Activated T-helper 9 cell treated with anti-CD3 and anti-CD28 coated beads, Interleukin-2, amount 50 U/mL, for 16 hours (primary cell): ENCODE measurements around the gene ESRRG.

ENCODE experiments used
- DNase-seq: peaks from one replicate; pipeline ENCODE4 v3.0.0-alpha.2; 2020; ENCODE audit warnings: low read depth

ESRRG gene

DNA sequence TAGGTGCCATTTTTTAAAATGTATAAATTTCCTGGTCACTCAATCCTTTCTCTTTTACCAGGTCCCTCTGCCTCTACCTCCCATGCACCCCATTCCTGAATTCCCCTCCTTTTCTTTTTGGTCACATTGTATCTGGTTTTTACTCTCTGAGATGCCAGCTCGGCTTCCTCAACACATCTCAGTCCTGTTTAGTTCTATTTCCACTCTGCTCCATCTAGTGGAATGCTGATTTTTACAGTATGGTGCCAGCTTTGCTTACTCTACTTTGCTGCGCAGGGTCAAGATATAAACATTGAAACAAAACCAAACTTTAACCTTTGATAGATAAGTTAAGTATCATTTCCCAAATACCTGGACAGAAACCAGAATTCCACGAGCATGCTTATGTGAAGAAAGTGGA is 96.0 kb downstream of the ESRRG start:
- DNase-seq: no peak

DNA sequence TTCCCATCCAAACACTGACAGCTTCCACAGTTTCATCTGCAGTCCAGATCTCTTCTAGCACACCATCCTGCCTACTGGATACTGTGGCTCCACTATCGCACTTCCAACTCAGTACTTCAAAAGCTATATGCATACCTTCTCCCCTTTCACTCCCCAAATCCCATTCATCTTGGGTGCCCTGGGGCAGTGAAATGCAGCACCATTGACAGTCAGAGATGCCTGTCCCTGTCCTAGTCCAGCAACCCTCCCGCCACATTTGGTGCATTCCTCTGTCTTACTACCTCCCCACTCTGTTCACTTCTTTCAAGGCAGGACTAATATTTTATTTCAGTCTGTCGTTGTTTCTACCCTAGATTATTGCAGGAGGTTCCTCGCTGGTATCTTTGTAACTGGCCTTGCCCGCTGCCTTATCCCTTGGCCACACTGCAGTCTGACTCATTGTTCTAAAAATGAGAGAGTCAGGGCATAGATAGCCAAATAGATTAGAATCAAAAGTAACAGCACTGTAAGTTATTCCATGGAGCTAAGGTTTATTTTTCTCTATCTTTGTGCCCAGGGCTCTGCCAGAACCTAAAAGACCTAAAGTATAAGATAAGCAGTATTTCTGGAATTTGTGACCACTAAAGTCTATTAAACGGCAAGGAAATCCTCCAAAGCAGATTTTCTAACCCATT is 96.7 kb downstream of the ESRRG start:
- no peak for DNase-seq

DNA sequence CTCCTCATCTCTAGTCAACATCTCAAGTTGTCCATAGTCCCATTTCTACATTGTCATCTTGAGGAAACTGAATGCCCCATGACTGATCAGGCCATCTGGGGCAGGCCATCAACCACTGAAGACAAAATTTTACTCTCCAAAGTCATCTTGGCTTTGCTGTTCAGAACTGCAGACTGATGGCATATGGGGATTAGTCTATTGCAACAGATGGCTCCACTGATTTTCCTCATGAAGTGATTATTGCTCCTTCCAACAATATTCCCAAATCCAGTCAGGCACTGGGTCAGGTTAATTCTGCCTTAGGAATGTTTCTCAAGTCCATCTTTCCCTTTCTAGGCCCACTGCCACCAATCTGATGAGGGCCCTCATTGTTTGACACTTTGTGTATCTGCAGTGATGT is 101.7 kb downstream of the ESRRG start:
- no peak for DNase-seq

DNA sequence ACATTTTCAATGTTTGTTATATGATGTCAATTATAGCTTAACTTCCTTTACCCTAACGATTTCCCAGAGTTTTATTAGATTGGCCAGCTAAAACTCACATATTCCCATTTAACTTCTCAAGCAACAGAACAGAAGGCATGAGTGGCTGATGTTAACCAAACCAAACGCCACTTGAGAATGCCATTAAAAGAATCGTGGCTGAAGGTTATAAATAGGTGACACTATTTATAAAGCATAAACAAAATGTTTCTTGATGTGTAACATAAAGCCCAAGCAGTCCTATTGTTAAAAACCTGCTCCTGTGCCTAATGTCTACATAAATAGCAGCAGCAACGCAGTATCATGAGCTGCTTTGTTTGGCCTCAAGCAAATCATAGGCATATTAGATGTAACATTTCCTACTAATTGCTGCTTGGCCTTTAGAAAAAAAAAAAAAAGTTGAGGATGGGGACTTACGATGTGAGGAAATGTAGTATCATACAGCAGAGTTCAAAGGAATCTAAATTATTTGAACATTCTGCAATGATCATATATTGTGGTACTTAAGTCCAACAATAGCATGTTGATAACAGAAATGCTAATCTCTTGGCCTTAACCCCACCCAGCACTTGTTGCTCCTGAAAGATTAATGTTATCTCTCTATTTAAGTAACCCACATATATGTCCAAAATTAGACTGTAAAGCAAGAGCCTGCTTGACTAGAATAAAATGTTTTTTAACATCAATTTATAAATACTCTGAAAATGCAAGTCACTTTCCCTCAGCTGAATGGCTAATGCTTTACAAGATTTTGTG is 106.0 kb downstream of the ESRRG start:
- no peak for DNase-seq

DNA sequence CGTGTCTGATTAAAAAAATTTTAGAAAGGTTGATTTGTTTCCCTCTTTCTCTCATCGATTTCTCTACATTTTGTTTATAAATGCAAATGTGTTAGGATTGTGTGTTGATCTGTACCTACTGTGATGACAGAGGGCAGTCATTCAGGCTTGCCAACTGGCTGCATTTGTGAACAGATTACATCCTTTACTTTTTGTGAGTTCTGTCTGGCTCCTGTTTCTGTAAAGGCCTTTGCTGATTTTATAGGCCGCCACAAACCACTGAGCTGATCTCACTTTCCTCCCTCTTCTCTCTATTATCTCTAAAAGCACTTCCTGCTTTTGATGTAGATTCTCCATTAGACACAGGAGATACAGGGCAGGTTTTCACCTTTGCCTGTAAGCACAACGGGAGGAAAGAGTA is 106.8 kb downstream of the ESRRG start:
- no peak for DNase-seq

DNA sequence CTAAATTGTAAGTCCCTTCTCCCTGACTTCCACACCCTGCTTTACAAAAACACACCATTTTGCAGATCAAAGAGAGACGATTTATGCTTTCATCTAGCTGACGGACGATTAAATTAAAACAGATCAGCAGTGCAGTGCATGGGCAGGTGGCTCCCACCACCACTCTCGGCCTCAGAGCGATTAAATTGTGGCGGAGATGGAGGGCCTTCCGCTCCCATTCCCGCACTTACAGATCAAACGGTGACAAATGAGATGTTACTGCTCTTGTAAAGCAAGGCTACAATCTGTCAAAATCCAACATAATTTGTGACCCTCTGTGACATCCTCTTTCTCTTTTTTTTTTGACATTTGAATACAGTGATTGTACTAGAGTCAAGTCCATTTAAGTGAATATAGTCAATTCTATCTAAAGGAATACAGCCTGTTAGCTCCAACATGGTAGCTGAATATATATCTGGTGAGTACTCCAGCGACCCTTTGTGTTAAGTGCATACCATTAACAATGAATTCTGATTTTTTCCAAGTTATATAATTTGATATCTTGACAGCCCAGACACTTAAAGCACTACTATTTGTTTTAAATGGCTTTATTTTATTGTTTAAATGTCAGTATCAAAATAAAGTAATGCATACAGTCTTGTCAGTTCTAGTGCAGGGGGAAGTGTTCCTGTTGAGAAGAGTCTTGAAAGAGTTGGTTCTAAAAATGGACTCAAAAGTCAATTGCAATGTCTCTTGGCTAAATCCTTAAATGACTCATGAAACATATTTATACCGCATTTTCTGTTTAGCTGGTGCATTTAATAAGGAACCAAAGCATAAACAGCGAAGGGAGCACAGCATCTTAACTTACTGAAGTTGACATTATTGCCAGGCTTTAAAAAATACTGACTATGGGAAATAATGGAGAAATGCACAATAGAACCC is 109.0 kb downstream of the ESRRG start:
- DNase-seq: no peak

DNA sequence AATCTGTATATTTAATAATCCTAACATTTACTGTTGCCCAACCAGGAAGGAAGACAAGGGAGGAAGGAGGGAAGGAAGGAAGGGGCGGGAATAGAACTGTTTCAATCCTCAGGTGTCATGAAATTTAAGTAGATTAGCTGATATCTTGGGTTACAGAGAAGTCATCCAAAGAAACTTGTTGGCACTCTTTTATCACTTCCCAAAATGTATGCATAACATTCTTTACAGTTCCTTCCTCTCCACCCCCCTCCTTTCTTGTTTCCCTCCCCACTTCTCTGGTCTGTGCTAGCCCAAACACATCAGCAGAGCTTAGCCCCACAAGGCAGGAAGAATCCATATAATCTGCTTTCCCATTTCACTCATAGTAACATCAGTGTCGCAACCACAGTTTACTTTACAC is 110.9 kb downstream of the ESRRG start:
- no peak for DNase-seq

DNA sequence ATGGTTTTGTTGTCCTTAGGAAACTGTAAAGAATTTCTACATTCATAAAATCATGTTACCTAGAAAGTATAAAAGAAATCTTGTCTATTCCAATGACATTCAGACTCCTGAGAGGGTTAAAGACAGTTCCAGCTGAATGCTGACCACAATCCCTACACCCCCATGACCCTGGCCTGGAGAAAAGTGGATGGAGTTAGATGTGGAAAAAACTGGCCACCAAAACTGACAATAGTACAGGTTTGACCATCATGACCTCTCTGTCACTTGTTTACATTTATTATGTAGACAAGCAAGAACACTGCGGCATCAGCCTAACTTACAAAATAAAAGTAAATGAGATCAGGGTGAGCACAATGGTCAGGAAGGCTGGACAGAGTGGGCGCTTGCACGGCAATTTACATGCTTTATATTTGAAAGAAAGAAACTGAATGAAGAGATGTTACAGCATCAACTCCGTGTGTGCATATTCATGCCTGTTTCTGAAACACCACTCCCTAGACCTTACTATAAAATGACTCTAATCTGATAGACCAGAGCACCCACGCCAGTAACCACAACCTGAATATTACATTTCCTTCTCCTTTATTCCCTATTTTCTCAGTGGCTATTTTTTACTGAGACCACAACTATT is 116.0 kb downstream of the ESRRG start:
- no peak for DNase-seq

DNA sequence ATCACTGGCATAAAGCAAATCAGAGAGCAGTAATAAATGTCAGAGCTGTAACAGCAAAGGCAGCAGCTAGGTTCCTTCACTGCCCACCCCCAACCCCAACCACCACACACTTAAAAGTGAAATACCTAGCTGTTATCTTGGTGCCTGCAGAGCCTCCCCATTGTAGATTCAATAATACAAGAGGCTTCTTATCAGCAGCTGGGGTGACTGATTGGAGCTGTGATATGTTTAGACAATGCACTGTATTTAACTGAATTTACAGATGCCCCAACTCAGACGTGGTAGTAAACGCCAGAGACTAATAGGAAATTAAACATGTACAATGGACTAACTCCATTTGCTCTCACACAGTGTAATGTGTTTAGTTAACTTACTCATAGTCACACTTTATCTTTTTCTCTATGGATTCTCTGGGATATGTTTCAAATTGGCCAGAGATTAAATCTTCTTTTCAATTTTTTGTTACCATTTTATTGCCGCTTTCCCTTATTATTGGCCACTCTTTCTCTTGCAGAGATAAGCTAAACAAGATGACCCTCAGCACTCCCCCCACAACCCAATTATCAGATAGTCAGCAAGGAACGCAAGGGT is 117.1 kb downstream of the ESRRG start:
- DNase-seq: no peak

DNA sequence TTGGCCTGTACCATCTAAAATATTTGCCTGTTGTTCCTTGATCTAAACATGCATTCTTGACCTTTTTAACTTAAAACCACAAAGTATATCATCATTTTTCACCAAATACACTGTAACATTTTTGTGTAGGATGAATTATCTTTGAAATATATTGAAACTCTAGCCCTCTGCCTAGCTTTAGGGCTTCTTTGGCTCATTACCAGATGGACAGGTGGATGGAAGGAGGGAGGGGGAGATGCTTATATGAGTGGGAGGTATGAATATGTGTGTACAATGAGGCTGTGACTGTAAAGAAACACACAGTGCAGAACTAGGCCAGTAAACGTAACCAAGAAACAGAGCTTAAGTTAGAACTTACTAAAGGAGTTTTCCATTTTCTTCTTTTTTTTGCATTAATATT is 118.5 kb downstream of the ESRRG start:
- no peak for DNase-seq

DNA sequence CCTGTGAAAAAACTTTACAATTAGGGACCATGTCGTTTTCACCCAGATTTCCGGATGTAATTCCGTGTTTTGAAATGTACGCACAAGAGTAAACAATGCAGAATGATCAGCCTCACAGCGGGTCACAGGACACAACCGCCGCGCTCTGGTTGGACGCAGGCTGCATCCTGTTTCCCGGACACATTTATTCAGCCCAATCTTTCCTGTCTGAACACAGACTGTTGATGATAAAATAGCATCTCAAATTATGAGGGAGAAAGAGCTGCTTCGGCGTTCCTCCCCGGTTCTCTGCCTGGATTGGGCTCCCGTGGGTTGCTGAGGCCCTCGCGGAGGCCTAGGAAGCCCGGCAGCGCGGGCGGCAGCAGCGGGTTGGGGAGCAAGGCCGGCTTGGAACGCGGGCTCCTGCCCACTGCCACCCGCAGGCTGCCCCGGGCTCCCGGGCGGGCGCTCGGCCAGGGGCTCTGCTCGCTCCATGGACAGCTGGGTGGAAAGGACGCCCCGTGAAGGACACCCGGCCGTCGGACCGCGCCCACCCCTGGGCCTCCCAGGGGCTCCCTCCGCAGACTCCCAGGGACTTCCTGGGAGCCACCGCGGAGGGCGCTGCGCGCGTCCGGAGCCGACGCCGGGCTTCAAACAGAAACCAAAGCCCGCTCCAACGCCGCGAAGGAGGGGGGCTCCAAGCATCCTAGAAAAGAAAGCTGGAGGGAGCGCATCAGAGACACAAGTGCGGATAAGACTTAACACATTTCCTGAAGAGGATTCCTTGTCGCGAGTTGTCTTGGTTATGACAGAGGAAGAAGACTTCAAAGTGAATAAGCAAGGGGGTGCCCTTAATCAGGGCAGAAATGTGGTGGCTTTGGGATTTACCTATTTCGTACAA is 122.3 kb downstream of the ESRRG start:
- no peak for DNase-seq

DNA sequence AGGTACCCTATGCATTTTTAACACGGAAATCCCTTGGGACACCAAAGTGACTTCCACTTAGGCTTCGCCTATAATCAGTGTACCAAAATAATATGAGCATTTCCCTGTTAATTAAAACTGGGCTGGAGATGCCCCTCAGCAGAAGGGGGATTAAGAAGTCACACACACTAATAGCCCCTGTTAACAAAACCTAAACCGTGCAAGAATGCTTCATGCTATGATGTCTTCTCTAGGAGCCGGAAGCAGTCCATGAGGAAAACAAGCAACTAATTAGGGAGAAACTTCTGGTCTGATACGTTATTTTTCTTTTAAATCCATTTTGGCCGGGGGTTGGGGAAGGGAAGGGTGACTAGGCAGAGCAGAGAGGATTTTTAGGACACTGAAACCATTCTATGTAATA is 123.4 kb downstream of the ESRRG start:
- DNase-seq: no peak

DNA sequence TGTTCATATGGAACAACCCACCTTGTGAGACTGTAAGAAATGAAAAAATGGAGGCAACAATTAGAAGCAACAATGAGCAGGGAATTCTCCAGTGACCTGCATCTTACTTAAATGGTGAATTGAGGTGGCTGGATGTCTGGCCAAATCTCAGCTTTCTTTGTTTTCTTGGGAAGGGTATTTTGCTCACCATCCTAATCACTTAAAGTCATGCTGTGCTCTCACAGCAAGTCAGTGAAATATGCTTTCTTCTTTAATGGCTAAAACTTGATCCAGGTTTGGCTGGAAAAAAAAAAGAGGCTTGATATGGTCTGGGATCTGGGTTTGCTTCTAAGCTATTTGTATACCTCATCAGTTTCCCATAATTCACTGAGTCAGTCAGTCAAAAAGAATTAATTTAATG is 124.8 kb downstream of the ESRRG start:
- no peak for DNase-seq

DNA sequence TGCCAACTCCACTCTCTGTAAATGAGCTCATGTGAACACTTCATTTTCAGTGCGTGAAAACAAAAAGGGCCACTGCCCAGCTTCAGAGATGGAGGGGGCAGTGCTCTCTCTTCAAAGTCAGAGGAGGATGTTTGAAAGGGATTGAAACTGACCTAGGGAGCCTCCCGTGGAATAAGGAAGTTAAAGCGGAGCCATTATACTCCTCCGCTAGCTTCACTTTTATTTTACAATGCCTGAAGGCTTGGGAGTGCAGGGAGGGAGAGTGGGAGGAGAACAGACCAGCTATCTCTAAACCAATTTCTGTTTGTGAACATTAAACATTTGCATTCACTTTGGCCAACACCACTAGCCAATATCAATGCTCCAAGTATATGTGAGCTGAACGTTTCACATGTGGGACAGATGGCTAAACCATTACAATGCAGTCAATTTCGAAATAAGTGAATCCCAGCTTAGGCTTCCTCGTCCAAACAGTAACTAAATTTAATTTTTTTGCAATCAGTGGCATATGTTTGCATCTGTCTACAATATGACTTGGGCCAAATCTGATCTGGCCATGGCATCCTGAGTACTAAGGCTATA is 126.9 kb downstream of the ESRRG start:
- DNase-seq: no peak

DNA sequence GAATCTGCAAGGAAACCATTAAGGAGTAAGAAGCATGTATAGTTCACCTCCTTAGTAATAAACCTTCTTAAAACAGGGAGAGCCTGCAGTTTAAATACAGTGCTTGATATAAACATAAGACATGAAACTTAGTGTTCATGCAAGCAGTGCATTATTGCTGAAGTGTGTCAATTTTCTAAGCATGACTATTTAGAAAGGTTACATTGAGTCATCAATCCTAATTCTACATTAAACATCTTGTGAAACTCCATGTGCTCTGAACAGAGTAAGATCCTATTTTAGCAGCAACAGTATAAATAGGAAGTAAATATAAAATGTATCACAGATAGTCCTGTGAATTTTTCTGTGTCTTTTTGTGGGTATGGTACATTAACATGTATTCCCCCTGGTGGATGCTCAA is 135.5 kb downstream of the ESRRG start:
- no peak for DNase-seq

DNA sequence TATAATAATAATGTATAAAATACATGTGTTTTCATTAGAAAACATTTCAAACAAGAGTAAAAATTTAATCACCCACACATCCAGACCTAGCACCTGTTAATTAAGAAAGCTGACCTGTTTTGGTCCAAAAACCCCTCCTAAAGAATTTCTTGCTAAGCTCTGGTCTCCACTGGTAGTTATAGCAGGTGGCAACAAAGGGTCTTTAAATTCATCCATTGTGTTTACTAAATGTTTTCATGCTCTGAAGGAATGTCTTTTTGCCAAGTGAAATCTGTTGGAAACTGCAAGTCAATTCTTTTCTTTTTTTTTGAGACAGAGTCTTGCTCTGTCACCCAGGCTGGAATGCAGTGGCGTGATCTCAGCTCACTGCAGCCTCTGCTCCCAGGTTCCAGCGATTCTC is 141.1 kb downstream of the ESRRG start:
- no peak for DNase-seq

DNA sequence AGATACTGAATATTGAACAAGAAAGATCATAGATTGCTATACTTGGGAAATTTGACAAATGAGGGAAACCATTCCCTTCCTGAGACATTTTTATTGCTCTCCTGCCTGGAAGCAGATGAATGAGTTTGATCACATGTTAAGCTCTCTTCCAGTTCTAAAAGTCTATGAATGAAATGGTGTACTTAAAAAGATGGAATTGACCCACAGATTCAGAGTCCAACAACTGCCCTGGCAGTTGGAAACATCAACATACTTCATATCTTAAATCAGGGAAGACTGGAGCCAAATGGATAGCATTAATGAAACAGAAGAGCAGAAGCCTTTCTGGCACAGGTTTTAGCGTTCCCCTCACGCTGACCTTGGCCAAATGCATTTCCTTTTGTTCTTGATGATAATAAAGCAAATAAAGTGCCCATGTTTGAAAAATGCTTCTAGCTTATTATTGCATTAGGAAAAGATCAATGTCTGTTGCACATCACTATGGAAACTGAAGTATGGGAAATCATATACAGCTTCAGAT is 142.6 kb downstream of the ESRRG start:
- DNase-seq: no peak

DNA sequence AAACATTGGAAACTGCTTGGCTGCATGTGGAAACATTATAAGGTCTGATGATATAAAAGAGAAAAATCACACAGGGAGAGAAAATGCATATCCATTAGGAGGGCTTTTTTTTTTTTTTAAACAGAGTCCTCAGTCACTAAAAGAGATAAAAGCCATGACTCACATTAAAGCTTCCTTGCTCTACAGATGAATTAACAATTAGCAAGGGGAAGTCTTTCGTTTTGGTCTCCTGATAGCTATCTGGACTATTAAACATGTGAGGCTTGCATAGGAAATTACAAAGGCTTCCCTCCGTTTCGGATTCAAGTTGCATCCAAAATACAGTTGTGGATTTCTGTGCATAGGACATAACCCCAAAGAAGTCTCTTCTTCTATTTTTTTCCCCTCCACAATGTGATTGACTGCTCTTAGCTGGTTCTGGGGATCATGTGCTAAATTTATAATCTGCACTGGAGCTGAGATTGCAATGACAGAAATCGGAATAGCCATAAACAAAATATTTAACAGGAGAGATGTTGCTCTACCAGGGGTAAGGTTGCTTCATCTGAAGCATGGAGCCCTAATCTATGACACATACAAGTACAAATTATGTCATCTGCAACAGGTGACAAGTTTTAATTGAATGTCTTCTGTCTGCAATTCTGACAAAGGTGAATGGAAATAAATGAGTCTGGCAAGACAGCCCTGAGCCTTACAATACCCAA is 146.8 kb downstream of the ESRRG start:
- no peak for DNase-seq

DNA sequence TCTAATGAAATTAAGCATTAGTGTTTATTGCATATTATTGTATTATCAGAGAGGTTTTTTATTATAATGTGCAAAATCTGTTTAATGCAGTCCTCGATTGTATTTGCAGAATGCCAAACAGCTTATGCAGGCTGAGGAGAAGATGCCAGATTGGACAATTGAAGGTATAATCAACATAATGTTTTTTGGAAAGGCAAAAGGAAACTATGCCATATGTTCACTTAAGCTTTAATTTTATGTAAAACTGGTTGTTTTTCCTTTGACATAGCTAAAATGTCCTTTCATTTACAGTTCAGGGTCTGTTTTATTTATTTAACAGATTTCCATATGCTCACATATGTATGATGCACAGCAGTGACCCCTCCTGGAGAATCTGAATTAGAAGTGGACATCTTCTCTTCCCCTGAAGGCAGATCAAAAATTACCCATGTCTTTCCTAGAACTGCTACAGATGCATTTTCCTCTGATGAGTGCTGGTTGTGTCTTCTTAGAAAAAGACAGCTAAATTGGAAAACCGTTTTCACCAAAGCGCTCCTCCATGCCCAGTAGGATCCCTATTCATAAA is 156.5 kb downstream of the ESRRG start:
- DNase-seq: no peak
